Measurements from ENCODE around the gene SHROOM2. TPM values are rescaled to one million over a fixed set of nuclear protein-coding genes. Genes with fewer than 3 reads are reported as not detected.

SHROOM2 gene
- total RNA-seq, 1 experiment from 2014 or later = 1.2 TPM

- BruUV-seq (replicated peaks) = no TSS peak
- H3K36me3 Mint-ChIP-seq (ENCODE audit: insufficient read depth, unreplicated experiment) = no peaks in the 10 kb centered on the region
- ChIA-PET POLR2A (no interaction called here), CTCF (interaction anchor here (0.7 kb wide), 1 partner anchor 23 kb away, joined by 3 read pairs; no protein-coding TSS in a partner anchor)
- TF ChIP-seq, protein P1, sequence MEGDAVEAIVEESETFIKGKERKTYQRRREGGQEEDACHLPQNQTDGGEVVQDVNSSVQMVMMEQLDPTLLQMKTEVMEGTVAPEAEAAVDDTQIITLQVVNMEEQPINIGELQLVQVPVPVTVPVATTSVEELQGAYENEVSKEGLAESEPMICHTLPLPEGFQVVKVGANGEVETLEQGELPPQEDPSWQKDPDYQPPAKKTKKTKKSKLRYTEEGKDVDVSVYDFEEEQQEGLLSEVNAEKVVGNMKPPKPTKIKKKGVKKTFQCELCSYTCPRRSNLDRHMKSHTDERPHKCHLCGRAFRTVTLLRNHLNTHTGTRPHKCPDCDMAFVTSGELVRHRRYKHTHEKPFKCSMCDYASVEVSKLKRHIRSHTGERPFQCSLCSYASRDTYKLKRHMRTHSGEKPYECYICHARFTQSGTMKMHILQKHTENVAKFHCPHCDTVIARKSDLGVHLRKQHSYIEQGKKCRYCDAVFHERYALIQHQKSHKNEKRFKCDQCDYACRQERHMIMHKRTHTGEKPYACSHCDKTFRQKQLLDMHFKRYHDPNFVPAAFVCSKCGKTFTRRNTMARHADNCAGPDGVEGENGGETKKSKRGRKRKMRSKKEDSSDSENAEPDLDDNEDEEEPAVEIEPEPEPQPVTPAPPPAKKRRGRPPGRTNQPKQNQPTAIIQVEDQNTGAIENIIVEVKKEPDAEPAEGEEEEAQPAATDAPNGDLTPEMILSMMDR (IDR thresholded peaks at IDR 0.05; ENCODE audit: unreplicated experiment) = no peak
- no peaks in the 10 kb centered on the region for H3K9me3 Mint-ChIP-seq (ENCODE audit: unreplicated experiment)
- intact Hi-C loops (cut with micrococcal nuclease) = no loop called here
- no peak overlapping the region for H3K4me3 Mint-ChIP-seq (ENCODE audit: unreplicated experiment)
- no peak overlapping the region for H3K27ac Mint-ChIP-seq (ENCODE audit: low read depth, unreplicated experiment)
- no peaks in the 10 kb centered on the region for H3K27me3 Mint-ChIP-seq (ENCODE audit: insufficient read depth, unreplicated experiment)
- DNase-seq (ENCODE audit: unreplicated experiment) = peak; percentile 22
- peaks cover 6% of the 10 kb centered on the region for H3K4me1 Mint-ChIP-seq (ENCODE audit: insufficient read depth, unreplicated experiment)
Observed at GRCh38 chrX:9859711-9860555, 73.7 kb downstream of the SHROOM2 start.

- Mint-ChIP-seq H3K4me1 (ENCODE audit: insufficient read depth, unreplicated experiment) (peaks cover 6% of the 10 kb centered on the region), H3K36me3 (ENCODE audit: insufficient read depth, unreplicated experiment) (no peaks in the 10 kb centered on the region), H3K27ac (ENCODE audit: low read depth, unreplicated experiment) (no peak overlapping the region), H3K4me3 (ENCODE audit: unreplicated experiment) (no peak overlapping the region), H3K27me3 (ENCODE audit: insufficient read depth, unreplicated experiment) (no peaks in the 10 kb centered on the region), H3K9me3 (ENCODE audit: unreplicated experiment) (no peaks in the 10 kb centered on the region)
- BruUV-seq (replicated peaks) = no TSS peak
- ChIA-PET POLR2A (no interaction called here), CTCF (interaction anchor here (0.7 to 1.9 kb wide), 3 partner anchors 12 to 258 kb away, joined by 3 to 9 read pairs (median 3); no protein-coding TSS in a partner anchor)
- TF ChIP-seq, protein P1 (IDR thresholded peaks at IDR 0.05; ENCODE audit: unreplicated experiment) = no peak
- intact Hi-C loops (cut with micrococcal nuclease) = no loop called here
- peak; percentile 47 for DNase-seq (ENCODE audit: unreplicated experiment)
Observed at GRCh38 chrX:9860826-9861225, 74.6 kb downstream of the SHROOM2 start.

DNA sequence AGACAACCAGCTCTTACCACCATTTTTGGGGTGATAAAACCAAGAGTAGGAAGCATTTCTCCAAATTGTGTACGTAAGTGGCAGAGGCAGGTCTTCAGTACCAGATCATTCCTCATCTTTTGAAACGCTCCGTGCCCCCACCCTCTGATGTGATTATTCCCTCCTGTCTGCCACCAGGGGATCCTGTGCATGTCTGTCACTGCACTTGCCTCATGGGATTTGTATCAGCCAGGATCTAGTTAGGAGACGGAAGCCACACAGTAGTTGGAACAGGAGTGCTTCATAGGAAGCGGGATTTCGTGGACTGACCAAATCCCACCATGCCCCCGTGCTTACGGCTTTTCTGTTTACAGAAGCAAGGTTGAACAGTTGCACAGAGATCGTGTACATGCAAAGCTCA is 75.5 kb downstream of the SHROOM2 start:
- no TSS peak for BruUV-seq (replicated peaks)
- Mint-ChIP-seq H3K4me1 (ENCODE audit: insufficient read depth, unreplicated experiment) (peaks cover 14% of the 10 kb centered on the region), H3K4me3 (ENCODE audit: unreplicated experiment) (no peak overlapping the region), H3K36me3 (ENCODE audit: insufficient read depth, unreplicated experiment) (no peaks in the 10 kb centered on the region), H3K9me3 (ENCODE audit: unreplicated experiment) (no peaks in the 10 kb centered on the region), H3K27me3 (ENCODE audit: insufficient read depth, unreplicated experiment) (no peaks in the 10 kb centered on the region), H3K27ac (ENCODE audit: low read depth, unreplicated experiment) (no peak overlapping the region)
- DNase-seq (ENCODE audit: unreplicated experiment) = no peak
- ChIA-PET CTCF (interaction anchor here (0.7 to 1.9 kb wide), 3 partner anchors 11 to 258 kb away, joined by 3 to 9 read pairs (median 3); no protein-coding TSS in a partner anchor), POLR2A (no interaction called here)
- TF ChIP-seq, protein P1 (IDR thresholded peaks at IDR 0.05; ENCODE audit: unreplicated experiment) = no peak
- intact Hi-C loops (cut with micrococcal nuclease) = no loop called here

DNA sequence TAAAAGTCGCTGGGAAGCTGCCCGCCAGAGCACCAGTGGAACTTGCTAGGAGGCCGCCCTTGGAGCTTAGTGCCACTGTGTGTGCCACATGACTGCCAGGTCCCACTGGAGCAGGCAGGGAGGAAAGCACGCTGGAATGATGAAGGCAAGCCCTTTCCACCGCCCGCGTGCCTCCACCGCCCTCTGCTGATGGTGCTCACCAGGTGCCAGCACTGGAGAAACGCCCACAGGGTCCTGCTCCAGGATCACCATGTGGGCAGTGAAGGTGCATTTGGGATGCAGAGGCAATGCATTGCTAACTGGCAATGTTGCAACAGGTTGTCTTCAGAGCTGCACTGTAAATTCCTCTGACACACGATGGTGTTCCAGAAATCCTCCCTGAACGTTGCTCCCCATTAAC is 76.3 kb downstream of the SHROOM2 start:
- DNase-seq (ENCODE audit: unreplicated experiment) = no peak
- ChIA-PET CTCF (interaction anchor here (0.6 to 1.9 kb wide), 2 partner anchors 11 to 23 kb away, joined by 3 to 9 read pairs; no protein-coding TSS in a partner anchor), POLR2A (no interaction called here)
- intact Hi-C loops (cut with micrococcal nuclease) = no loop called here
- no TSS peak for BruUV-seq (replicated peaks)
- Mint-ChIP-seq H3K27ac (ENCODE audit: low read depth, unreplicated experiment) (no peak overlapping the region), H3K4me1 (ENCODE audit: insufficient read depth, unreplicated experiment) (peaks cover 17% of the 10 kb centered on the region), H3K27me3 (ENCODE audit: insufficient read depth, unreplicated experiment) (no peaks in the 10 kb centered on the region), H3K4me3 (ENCODE audit: unreplicated experiment) (no peak overlapping the region), H3K9me3 (ENCODE audit: unreplicated experiment) (no peaks in the 10 kb centered on the region), H3K36me3 (ENCODE audit: insufficient read depth, unreplicated experiment) (no peaks in the 10 kb centered on the region)
- TF ChIP-seq, protein P1 (IDR thresholded peaks at IDR 0.05; ENCODE audit: unreplicated experiment) = peak; percentile 5

All from MCF 10A (cell line).